GM19035 (cell line): ENCODE results near the gene NPPB.

Experiments used
- ATAC-seq: cut with Tn5 transposase; IDR thresholded peaks from one replicate; pipeline ENCODE4 v1.9.1; 2021; ENCODE audit not compliant: unreplicated experiment

The NPPB gene

GRCh38 chr1:11836955-11837766 is 21.6 kb downstream of the NPPB start:
- no peak for ATAC-seq

GRCh38 chr1:11835441-11836225 is 23.1 kb downstream of the NPPB start:
- no peak for ATAC-seq

- no peak for ATAC-seq
Observed at GRCh38 chr1:11833900-11834299, 24.8 kb downstream of the NPPB start.

GRCh38 chr1:11833497-11833896 is 25.2 kb downstream of the NPPB start:
- ATAC-seq = no peak

GRCh38 chr1:11831945-11832725 is 26.6 kb downstream of the NPPB start:
- no peak for ATAC-seq

GRCh38 chr1:11828511-11828910 is 30.2 kb downstream of the NPPB start:
- no peak for ATAC-seq

GRCh38 chr1:11826946-11827345 is 31.8 kb downstream of the NPPB start:
- ATAC-seq = no peak

GRCh38 chr1:11825131-11825530 is 33.6 kb downstream of the NPPB start:
- no peak for ATAC-seq

GRCh38 chr1:11823366-11824137 is 35.2 kb downstream of the NPPB start:
- no peak for ATAC-seq

GRCh38 chr1:11822091-11822490 is 36.7 kb downstream of the NPPB start:
- ATAC-seq = no peak

- ATAC-seq = no peak
Observed at GRCh38 chr1:11817192-11817591, 41.6 kb downstream of the NPPB start.

GRCh38 chr1:11813021-11813420 is 45.7 kb downstream of the NPPB start:
- no peak for ATAC-seq
